Left ventricle myocardium inferior (tissue), 1 donor: Measurements from ENCODE around the gene ZKSCAN1. TPM values are rescaled to one million over a fixed set of nuclear protein-coding genes. Genes with fewer than 3 reads are reported as not detected.
"Not testable (repeated sequence)": the region's sequence is repeated elsewhere in the genome, so short reads cannot be mapped to it uniquely, and the experiment has no call there.

Experiments used
- DNase-seq: peaks from one replicate; pipeline ENCODE4 v3.0.0-alpha.2; 2020
- H3K27ac ChIP-seq: fragments of 200-600 bp; replicated peaks from 2 replicates; pipeline ENCODE4 v1.8.0; 2021
- H3K27me3 ChIP-seq: fragments of 200-600 bp; 2 replicates; pipeline ENCODE4 v1.8.0; 2021; ENCODE audit warnings: low read depth
- H3K36me3 ChIP-seq: fragments of 200-600 bp; 2 replicates; pipeline ENCODE4 v1.8.0; 2021
- H3K4me1 ChIP-seq: fragments of 200-600 bp; 2 replicates; pipeline ENCODE4 v1.8.0; 2021
- H3K4me3 ChIP-seq: fragments of 200-600 bp; 2 replicates; pipeline ENCODE4 v1.8.0; 2021; ENCODE audit warnings: mild to moderate bottlenecking, moderate library complexity
- H3K9me3 ChIP-seq: fragments of 200-600 bp; replicated peaks from 2 replicates; pipeline ENCODE4 v1.8.0; 2021
- intact Hi-C: fragments of 100-400 bp; cut with micrococcal nuclease; formaldehyde crosslinking; loops from one replicate; pipeline ENCODE4 v1.11.0; 2022
- total RNA-seq: library from RNA; stranded (reverse); fragmentation: NEBNext Ultra II Directional; extraction: Animal tissue kit (Norgen Biotek cat#: 25700); gene quantifications from one replicate; pipeline ENCODE4 v1.2.1, GENCODE V29; 2021
- TF ChIP-seq, protein P1 (sequence below): fragments of 200-600 bp; IDR thresholded peaks from 2 replicates; pipeline ENCODE4 v1.8.0; 2021; ENCODE audit warnings: antibody characterized with exemption, mild to moderate bottlenecking, borderline replicate concordance
- donor health status: DM: no; HTN: yes; CAD: no; lungs with severe emphysema.

The ZKSCAN1 gene
- total RNA-seq, 1 donor from 2014 or later: 37.1 TPM

DNA sequence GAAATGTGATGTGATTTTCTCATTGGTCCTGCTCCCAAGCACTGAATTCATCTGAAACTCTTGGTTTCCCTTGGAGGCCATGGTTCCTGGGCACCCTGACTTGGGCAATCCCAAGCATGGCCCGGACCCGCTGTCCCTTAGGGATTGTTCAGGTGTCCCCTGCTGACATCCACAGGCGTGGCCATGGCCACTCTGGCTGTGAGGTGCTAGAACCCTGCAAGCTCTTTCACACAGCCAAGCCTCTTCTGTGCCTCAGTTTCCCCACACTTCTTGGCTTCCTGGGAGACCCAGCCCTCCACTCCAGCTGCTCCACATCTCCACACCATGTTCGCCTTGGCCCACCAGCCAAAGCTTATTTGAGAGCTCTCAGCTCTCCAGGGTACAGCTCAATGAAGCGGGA is 27.6 kb upstream of the ZKSCAN1 start:
- H3K4me1 ChIP-seq: peaks cover 24% of the 10 kb centered on the region
- no peaks in the 10 kb centered on the region for H3K36me3 ChIP-seq
- H3K4me3 ChIP-seq: no peak overlapping the region
- no peak for DNase-seq
- TF ChIP-seq, protein P1, sequence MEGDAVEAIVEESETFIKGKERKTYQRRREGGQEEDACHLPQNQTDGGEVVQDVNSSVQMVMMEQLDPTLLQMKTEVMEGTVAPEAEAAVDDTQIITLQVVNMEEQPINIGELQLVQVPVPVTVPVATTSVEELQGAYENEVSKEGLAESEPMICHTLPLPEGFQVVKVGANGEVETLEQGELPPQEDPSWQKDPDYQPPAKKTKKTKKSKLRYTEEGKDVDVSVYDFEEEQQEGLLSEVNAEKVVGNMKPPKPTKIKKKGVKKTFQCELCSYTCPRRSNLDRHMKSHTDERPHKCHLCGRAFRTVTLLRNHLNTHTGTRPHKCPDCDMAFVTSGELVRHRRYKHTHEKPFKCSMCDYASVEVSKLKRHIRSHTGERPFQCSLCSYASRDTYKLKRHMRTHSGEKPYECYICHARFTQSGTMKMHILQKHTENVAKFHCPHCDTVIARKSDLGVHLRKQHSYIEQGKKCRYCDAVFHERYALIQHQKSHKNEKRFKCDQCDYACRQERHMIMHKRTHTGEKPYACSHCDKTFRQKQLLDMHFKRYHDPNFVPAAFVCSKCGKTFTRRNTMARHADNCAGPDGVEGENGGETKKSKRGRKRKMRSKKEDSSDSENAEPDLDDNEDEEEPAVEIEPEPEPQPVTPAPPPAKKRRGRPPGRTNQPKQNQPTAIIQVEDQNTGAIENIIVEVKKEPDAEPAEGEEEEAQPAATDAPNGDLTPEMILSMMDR: no peak
- no peaks in the 10 kb centered on the region for H3K9me3 ChIP-seq
- peaks cover 7% of the 10 kb centered on the region for H3K27me3 ChIP-seq
- no peak overlapping the region for H3K27ac ChIP-seq
- intact Hi-C loops: no loop called here

DNA sequence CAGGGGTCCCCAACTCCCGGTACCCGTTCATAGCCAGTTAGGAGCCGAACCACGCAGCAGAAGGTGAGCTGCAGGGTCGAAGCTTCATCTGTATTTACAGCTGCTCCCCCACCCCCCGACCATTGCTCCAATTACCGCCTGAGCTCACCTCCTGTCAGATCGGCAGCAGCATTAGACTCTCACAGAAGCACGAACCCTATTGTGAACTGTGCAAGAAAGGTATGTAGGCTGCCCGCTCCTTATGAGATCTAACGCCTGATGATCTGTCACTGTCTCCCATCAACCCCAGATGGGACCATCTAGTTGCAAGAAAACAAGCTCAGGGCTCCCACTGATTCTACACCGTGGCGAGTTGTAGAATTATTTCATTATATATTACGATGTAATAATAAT is 24.9 kb upstream of the ZKSCAN1 start:
- Histone ChIP-seq H3K27ac (no peak overlapping the region), H3K36me3 (no peaks in the 10 kb centered on the region), H3K9me3 (no peaks in the 10 kb centered on the region), H3K4me3 (peak overlapping the region; percentile 44), H3K27me3 (peaks cover 7% of the 10 kb centered on the region), H3K4me1 (peaks cover 41% of the 10 kb centered on the region)
- TF ChIP-seq, protein P1: no peak
- DNase-seq: no peak
- intact Hi-C loops: loop anchor here (10.0 kb wide), 1 partner anchor 94 kb away; the partner anchor contains the start of genes COPS6 and ZNF3

DNA sequence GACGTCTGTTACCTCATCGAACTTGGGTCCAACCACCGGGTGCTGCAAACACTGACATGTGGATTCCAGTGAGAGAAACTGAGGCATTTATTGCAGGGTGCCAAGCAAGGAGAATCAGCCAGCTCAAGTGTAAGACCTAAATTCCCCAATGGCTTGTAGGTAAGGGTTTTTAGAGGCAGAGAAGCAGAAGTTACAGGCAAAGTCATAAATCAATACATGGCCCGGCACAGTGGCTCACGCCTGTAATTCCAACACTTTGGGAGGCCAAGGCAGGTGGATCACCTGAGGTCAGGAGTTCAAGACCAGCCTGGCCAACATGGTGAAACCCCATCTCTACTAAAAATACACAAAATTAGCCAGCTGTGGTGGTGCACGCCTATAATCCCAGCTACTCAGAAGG is 23.9 kb upstream of the ZKSCAN1 start:
- H3K4me1 ChIP-seq: peaks cover 41% of the 10 kb centered on the region
- not testable (repeated sequence) for H3K36me3 ChIP-seq, H3K9me3 ChIP-seq, H3K27me3 ChIP-seq, DNase-seq
- intact Hi-C loops: loop anchor here (10.0 kb wide), 1 partner anchor 93 kb away; the partner anchor contains the start of genes COPS6 and ZNF3
- H3K4me3 ChIP-seq: peak overlapping the region; percentile 0
- peak overlapping the region; percentile 69 for H3K27ac ChIP-seq

DNA sequence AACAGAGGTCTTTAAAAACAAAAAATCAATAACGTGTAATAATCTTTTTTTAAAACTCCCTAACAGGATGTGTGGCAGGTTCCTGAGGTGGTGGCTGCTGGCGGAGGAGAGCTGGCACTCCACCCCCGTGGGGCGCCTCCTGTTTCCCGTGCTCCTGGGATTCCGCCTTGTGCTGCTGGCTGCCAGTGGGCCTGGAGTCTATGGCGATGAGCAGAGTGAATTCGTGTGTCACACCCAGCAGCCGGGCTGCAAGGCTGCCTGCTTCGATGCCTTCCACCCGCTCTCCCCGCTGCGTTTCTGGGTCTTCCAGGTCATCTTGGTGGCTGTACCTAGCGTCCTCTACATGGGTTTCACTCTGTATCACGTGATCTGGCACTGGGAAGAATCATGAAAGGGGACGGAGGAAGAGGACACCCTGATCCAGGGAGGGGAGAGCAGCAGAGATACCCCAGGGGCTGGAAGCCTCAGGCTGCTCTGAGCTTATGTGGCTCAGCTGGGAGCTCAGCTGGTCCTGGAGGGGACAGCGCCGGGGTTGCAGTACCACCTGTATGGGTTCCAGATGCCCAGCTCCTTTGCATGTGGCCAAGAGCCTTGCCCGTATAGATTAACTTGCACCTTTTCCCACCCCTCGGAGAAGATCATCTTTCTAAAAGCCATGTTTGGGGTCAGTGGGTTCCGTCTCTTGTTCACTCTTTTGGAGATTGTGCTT is 22.9 kb upstream of the ZKSCAN1 start:
- no peaks in the 10 kb centered on the region for H3K27me3 ChIP-seq
- peak overlapping the region; percentile 0 for H3K4me3 ChIP-seq

DNA sequence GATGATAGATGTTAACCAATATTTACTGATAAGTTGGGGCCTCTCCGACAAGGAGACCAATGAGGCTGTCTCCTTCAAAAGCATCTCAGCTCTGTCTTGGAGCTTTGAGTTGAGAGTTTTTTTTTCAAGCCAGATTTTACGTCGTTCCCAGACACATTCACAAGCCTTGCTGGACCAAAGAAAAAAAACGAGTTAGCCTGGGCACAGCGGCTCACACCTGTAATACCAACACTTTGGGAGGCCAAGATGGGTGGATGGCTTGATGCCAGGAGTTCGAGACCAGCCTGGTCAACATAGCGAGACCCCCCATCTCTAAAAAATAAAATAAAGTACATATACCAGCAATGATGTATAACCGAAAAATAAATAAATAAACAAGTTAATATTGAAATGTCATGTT is 20.6 kb upstream of the ZKSCAN1 start:
- intact Hi-C loops: loop anchor here (10.0 kb wide), 1 partner anchor 90 kb away; the partner anchor contains the start of genes COPS6 and ZNF3
- TF ChIP-seq, protein P1: no peak
- Histone ChIP-seq H3K36me3 (no peaks in the 10 kb centered on the region), H3K27ac (no peak overlapping the region), H3K27me3 (no peaks in the 10 kb centered on the region), H3K9me3 (no peaks in the 10 kb centered on the region), H3K4me1 (peaks cover 56% of the 10 kb centered on the region), H3K4me3 (no peak overlapping the region)
- DNase-seq: no peak

More for the DNA sequence above, 22.9 kb upstream of the ZKSCAN1 start:
- Histone ChIP-seq H3K9me3 (no peaks in the 10 kb centered on the region), H3K36me3 (no peaks in the 10 kb centered on the region), H3K4me1 (peaks cover 49% of the 10 kb centered on the region), H3K27ac (peak overlapping the region; percentile 69)
- DNase-seq: no peak
- TF ChIP-seq, protein P1: no peak
- intact Hi-C loops: loop anchor here (10.0 kb wide), 1 partner anchor 92 kb away; the partner anchor contains the start of genes COPS6 and ZNF3
